HepG2 (cell line): ENCODE results near the gene LSS. TPM values are rescaled to one million over a fixed set of nuclear protein-coding genes. Genes with fewer than 3 reads are reported as not detected.

Experiments used
- ATAC-seq: fragments of 200-7000 bp; cut with Tn5 transposase; 3 replicates; pipeline ENCODE4 v1.9.1; 2020; ENCODE audit warnings: mild to moderate bottlenecking, moderate library complexity
- BruUV-seq: library from RNA; stranded (reverse); fragments of 400-500 nt; replicated peaks from 2 replicates; lab custom pipeline; 2021; lab: Mats Ljungman, UMichigan
- CTCF ChIA-PET: fragments of 300-600 bp; formaldehyde crosslinking; extraction: SDS; loops from one replicate; lab custom pipeline; 2021; ENCODE audit warnings: low total read pairs, inconsistent platforms, low intra/inter-chr PET ratio; lab: Yijun Ruan, JAX
- POLR2A ChIA-PET: fragments of 350-600 bp; sonication (Branson Sonifier 250); formaldehyde crosslinking; loops from one replicate; lab custom pipeline; 2020; ENCODE audit warnings: antibody characterized with exemption, inconsistent platforms; lab: Yijun Ruan, JAX
- DNase-seq: peaks from one replicate; pipeline ENCODE4 v3.0.0-alpha.2; 2015; ENCODE audit warnings: low spot score
- FAIRE-seq: peaks from 3 replicates; lab custom pipeline; 2011; peaks lifted over from hg19 to GRCh38; lab: Jason Lieb, UNC
- H2AFZ ChIP-seq: one replicate; pipeline ENCODE4 v1.6.1; 2011; ENCODE audit warnings: low read length, inconsistent platforms
- H3K27ac ChIP-seq: fragments of 300-600 bp; 3 replicates; pipeline ENCODE4 v1.8.0; 2011; ENCODE audit warnings: mixed run types, mild to moderate bottlenecking, mixed read lengths, low read length, inconsistent platforms; ENCODE audit not compliant: insufficient read depth; ENCODE audit errors: extremely low read length
- H3K27me3 ChIP-seq, 2 experiments: fragments of 200-600 bp in 1 of 2; 2 replicates in 1 of 2; 3 replicates in 1 of 2; pipeline versions ENCODE4 v1.6.0 to v1.8.0; 2011; ENCODE audit warnings: low read length in 2 of 2, mild to moderate bottlenecking in 2 of 2, moderate library complexity in 2 of 2, inconsistent platforms in 1 of 2; ENCODE audit not compliant: insufficient read depth in 2 of 2, control insufficient read depth in 1 of 2
- H3K36me3 ChIP-seq, 2 experiments: fragments of 200-600 bp in 1 of 2; replicated peaks in 1 of 2; 2 replicates in 1 of 2; 3 replicates in 1 of 2; pipeline versions ENCODE4 v1.5.1 to v1.8.0; 2011; ENCODE audit warnings: low read length in 2 of 2, inconsistent platforms in 1 of 2; ENCODE audit not compliant: insufficient read depth in 2 of 2, control insufficient read depth in 1 of 2
- H3K4me1 ChIP-seq: 2 replicates; pipeline ENCODE4 v1.5.1; 2012; ENCODE audit warnings: low read length, inconsistent platforms; ENCODE audit not compliant: insufficient read depth
- H3K4me2 ChIP-seq: 2 replicates; pipeline ENCODE4 v1.6.0; 2011; ENCODE audit warnings: low read depth, low read length, inconsistent platforms
- H3K4me3 ChIP-seq, 3 experiments: fragments of 200-600 bp in 1 of 3; sonication (generic), shearing (Covaris generic) in 1 of 3; replicated peaks in 1 of 3; 2 replicates each; pipeline ENCODE4 v1.5.1; 2011 to 2016; ENCODE audit warnings: low read length in 3 of 3, inconsistent platforms in 2 of 3, low read depth in 2 of 3, mild to moderate bottlenecking in 2 of 3, control low read depth in 1 of 3, mixed read lengths in 1 of 3; ENCODE audit not compliant: insufficient read depth in 1 of 3
- H3K79me2 ChIP-seq: one replicate; pipeline ENCODE4 v1.6.1; 2011; ENCODE audit warnings: low read length, inconsistent platforms; ENCODE audit not compliant: insufficient read depth
- H3K9ac ChIP-seq: 2 replicates; pipeline ENCODE4 v1.6.0; 2011; ENCODE audit warnings: mild to moderate bottlenecking, low read depth, low read length, inconsistent platforms; ENCODE audit not compliant: insufficient read depth
- H3K9me3 ChIP-seq: 2 replicates; pipeline ENCODE4 v1.5.1; 2012; ENCODE audit warnings: mild to moderate bottlenecking, low read length
- H4K20me1 ChIP-seq: 2 replicates; pipeline ENCODE4 v1.6.0; 2011; ENCODE audit warnings: inconsistent platforms, mild to moderate bottlenecking, low read length, moderate library complexity; ENCODE audit not compliant: insufficient read depth
- FOXA1 ChIP-seq, 2 experiments: fragments of 450-650 bp in 1 of 2; sonication (generic) in 1 of 2; formaldehyde crosslinking in 1 of 2; IDR thresholded peaks; 2 replicates each; pipeline versions ENCODE4 v1.4.0 to v1.6.1; 2016 to 2020; ENCODE audit warnings: missing genetic modification reagents in 1 of 2
- MLX ChIP-seq: IDR thresholded peaks from 2 replicates; pipeline ENCODE4 v1.6.1; 2016
- MXI1 ChIP-seq: IDR thresholded peaks from 3 replicates; pipeline ENCODE4 v1.6.1; 2012; ENCODE audit warnings: low read depth, low read length, inconsistent platforms, borderline replicate concordance
- MYC ChIP-seq: sonication (generic); formaldehyde crosslinking; IDR thresholded peaks from 2 replicates; pipeline ENCODE4 v1.9.0; 2021; ENCODE audit warnings: missing genetic modification reagents, borderline replicate concordance
- PHF20 ChIP-seq: sonication (generic); formaldehyde crosslinking; IDR thresholded peaks from 2 replicates; pipeline ENCODE4 v1.5.0; 2020; ENCODE audit warnings: mild to moderate bottlenecking, missing genetic modification reagents
- POLR2A ChIP-seq, 2 experiments: IDR thresholded peaks; 2 replicates each; pipeline ENCODE4 v1.6.1; 2011; ENCODE audit warnings: low read depth in 2 of 2, low read length in 2 of 2, mild to moderate bottlenecking in 1 of 2, moderate library complexity in 1 of 2; ENCODE audit not compliant: insufficient read depth in 1 of 2
- SNAI1 ChIP-seq: sonication (generic); formaldehyde crosslinking; IDR thresholded peaks from 2 replicates; pipeline ENCODE4 v1.5.0; 2020; ENCODE audit warnings: mild to moderate bottlenecking, missing genetic modification reagents, borderline replicate concordance
- THRA ChIP-seq: sonication (generic); formaldehyde crosslinking; IDR thresholded peaks from 2 replicates; pipeline ENCODE4 v1.4.0; 2020; ENCODE audit warnings: missing genetic modification reagents, borderline replicate concordance
- TRAFD1 ChIP-seq: sonication (generic); formaldehyde crosslinking; IDR thresholded peaks from 2 replicates; pipeline ENCODE4 v1.5.1; 2020; ENCODE audit warnings: missing genetic modification reagents, mild to moderate bottlenecking, borderline replicate concordance
- ZBTB3 ChIP-seq: sonication (generic); formaldehyde crosslinking; IDR thresholded peaks from 2 replicates; pipeline ENCODE4 v1.4.0; 2020; ENCODE audit warnings: low read depth, mild to moderate bottlenecking, moderate library complexity, missing genetic modification reagents, borderline replicate concordance
- ZBTB37 ChIP-seq: sonication (generic); formaldehyde crosslinking; IDR thresholded peaks from 2 replicates; pipeline ENCODE4 v1.4.0; 2020; ENCODE audit warnings: mild to moderate bottlenecking, missing genetic modification reagents
- ZGPAT ChIP-seq: IDR thresholded peaks from 2 replicates; pipeline ENCODE4 v1.6.1; 2016; ENCODE audit warnings: mild to moderate bottlenecking
- ZMYM3 ChIP-seq: sonication (generic); formaldehyde crosslinking; IDR thresholded peaks from 2 replicates; pipeline ENCODE4 v1.5.1; 2020; ENCODE audit warnings: mild to moderate bottlenecking, missing genetic modification reagents
- ZNF225 ChIP-seq: sonication (generic); formaldehyde crosslinking; IDR thresholded peaks from 2 replicates; pipeline ENCODE4 v1.4.0; 2020; ENCODE audit warnings: mild to moderate bottlenecking, missing genetic modification reagents
- ZNF235 ChIP-seq: sonication (generic); formaldehyde crosslinking; IDR thresholded peaks from 2 replicates; pipeline ENCODE4 v1.8.1; 2023; ENCODE audit warnings: mild to moderate bottlenecking, missing genetic modification reagents, borderline replicate concordance
- ZNF569 ChIP-seq: sonication (generic); formaldehyde crosslinking; IDR thresholded peaks from 2 replicates; pipeline ENCODE4 v1.5.0; 2020; ENCODE audit warnings: mild to moderate bottlenecking, missing genetic modification reagents, moderate library complexity, borderline replicate concordance
- WGBS: methylation state at CpG from one replicate; pipeline ENCODE4 v1.1.6; 2017; ENCODE audit warnings: low lambda C conversion rate; 5-methylcytosine and 5-hydroxymethylcytosine counted together
- in situ Hi-C: cut with HindIII; loops from 2 replicates; pipeline ENCODE4 v1.10.0; 2017; ENCODE audit warnings: low pct_unique_long_range_greater_than_20kb; ENCODE audit not compliant: extremely low pct_ligation_motif_present
- intact Hi-C: fragments of 100-400 bp; cut with micrococcal nuclease; formaldehyde crosslinking; loops from one replicate; pipeline ENCODE4 v1.10.0; 2022; ENCODE audit not compliant: unreplicated experiment
- polyA plus RNA-seq, 8 experiments: library from polyadenylated mRNA; depleted of rRNA in 3 of 8; stranded (reverse) in 7 of 8; unstranded in 1 of 8; fragments of >200 nt; fragmentation: Illumina TruSeq in 4 of 8; extraction: Trizol in 4 of 8; gene quantifications; 2 replicates each; pipeline versions ENCODE4 v1.2.1 to v1.2.3, GENCODE V29; 2011 to 2016; ENCODE audit warnings: low read depth in 4 of 8, missing spikeins in 1 of 8, mixed read lengths in 1 of 8; ENCODE audit not compliant: insufficient read depth in 1 of 8
- total RNA-seq, 5 experiments: library from RNA; depleted of rRNA; stranded (reverse); fragments of >200 nt; fragmentation: Illumina TruSeq; extraction: Trizol; gene quantifications; 2 replicates each; pipeline ENCODE4 v1.2.3, GENCODE V29; 2016; ENCODE audit warnings: low read depth in 1 of 5

The LSS gene
- total and polyA plus RNA-seq, 2 of the 13 experiments (the other 11 are each of a cell fraction or from before 2014, with no cell fraction given): 72.6 to 113 TPM

GRCh38 chr21:46273341-46273740 lies 44.8 kb upstream of the LSS start:
- H3K9ac ChIP-seq: no peak overlapping the region

More at GRCh38 chr21:46273341-46273740, 44.8 kb upstream of the LSS start:
- no peak for FAIRE-seq
- no peak for DNase-seq
- Histone ChIP-seq H4K20me1 (no peaks in the 10 kb centered on the region), H3K4me2 (no peak overlapping the region), H3K27me3 (no peaks in the 10 kb centered on the region), H3K4me3 (no peak overlapping the region), H3K9me3 (no peaks in the 10 kb centered on the region), H2AFZ (no peak overlapping the region), H3K79me2 (no peaks in the 10 kb centered on the region), H3K27ac (no peak overlapping the region), H3K4me1 (no peaks in the 10 kb centered on the region), H3K36me3 (peaks cover 34 to 87% of the 10 kb centered on the region in 2 experiments)
- no TSS peak for BruUV-seq
- no peak for ATAC-seq
- 91% methylated on average over 14 of the region's 14 CpGs for WGBS
- in situ Hi-C loops: no loop called here
- intact Hi-C loops: no loop called here
- TF ChIP-seq ZNF569 (no peak), ZMYM3 (CRISPR knock-in tag) (no peak), MLX (no peak), MYC (CRISPR knock-in tag) (no peak), ZNF225 (no peak), ZGPAT (CRISPR knock-in tag) (no peak), MXI1 (no peak), SNAI1 (CRISPR knock-in tag) (no peak), TRAFD1 (no peak), ZBTB37 (no peak), PHF20 (CRISPR knock-in tag) (no peak), ZBTB3 (CRISPR knock-in tag) (no peak), THRA (CRISPR knock-in tag) (no peak), FOXA1 (IDR thresholded peaks at IDR 0.05) (no peak), FOXA1 (CRISPR knock-in tag; IDR thresholded peaks at IDR 0.05) (no peak), POLR2A (IDR thresholded peaks at IDR 0.05; ENCODE audit: insufficient read depth in 1 of 2, low read depth in 2 of 2, low read length in 2 of 2) (no peak), ZNF235 (no peak)
- POLR2A ChIA-PET: no interaction called here
- CTCF ChIA-PET: no interaction called here
